ENCODE results near the gene CADM1.
A peak's percentile ranks its signal among the peaks of the same experiment; 100 is the strongest.

The CADM1 gene

DNA sequence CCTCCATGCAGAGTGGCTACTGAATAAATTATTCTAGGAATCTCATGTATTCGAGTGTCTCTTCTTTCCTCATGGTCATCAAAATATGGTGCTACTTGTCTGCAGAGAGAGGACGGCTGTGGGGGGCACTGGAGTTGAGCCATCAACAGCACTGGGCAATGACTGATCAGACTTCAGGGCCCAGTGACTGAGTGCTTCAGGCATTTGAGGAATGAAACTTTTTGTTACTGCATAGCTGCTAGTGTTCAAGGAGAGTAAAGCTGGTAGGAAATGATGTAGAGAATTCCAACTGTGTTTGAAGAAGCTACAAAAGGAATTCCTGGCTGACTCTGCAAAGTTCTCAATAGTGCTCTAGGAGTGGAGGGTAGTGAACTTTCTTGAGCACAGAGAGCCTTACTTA lies 277.7 kb downstream of the CADM1 start:
- DNase-seq: peak; percentile 92

DNA sequence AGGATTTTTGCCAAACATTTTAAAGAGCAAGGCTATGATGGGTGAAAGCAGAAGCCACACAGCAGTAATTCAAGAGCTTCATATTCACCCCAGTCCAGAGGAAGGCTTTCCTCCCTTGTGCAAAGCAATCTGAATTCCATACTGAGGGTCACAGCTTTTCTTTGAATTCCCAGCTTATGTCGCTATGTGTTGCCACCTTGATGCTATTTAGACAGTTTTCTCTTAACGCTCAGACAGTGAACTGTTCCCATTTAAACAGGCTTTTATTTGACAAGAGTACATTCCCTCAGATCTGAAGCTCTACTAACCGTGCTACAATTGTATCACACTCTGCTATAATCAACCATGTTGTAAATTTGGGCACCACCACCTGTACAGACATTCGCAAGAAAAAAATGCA lies 279.7 kb downstream of the CADM1 start:
- DNase-seq: no peak

DNA sequence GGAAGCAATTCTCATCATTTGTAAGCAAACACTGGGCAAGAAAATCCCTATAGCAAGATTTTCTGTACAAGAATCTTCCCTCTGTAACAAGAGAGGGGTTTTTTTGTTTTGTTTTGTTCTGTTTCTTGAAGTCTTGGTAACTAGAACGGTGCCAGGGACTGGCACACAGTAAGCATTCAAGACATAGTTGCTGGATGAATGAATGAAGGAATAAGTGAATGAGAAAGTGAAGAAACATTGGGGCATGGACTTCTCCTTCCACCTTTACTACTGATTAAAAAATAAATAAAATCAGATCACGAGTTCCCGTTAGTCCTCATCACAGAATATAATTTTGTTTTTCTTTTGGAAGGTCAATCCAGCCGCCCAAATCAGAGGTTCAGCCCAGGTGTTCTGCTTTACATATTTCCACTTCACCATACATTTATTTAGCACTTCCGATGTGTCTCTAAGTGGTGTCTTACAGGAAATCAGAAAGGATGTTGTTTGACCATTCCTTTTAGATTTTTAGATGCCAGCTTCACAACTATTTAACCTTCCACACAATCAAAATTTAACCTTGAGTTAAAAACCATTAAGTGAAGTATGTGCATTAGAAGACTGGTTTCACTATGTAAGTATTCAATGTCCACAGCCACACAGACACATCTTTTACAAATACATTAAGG lies 281.2 kb downstream of the CADM1 start:
- DNase-seq: no peak

DNA sequence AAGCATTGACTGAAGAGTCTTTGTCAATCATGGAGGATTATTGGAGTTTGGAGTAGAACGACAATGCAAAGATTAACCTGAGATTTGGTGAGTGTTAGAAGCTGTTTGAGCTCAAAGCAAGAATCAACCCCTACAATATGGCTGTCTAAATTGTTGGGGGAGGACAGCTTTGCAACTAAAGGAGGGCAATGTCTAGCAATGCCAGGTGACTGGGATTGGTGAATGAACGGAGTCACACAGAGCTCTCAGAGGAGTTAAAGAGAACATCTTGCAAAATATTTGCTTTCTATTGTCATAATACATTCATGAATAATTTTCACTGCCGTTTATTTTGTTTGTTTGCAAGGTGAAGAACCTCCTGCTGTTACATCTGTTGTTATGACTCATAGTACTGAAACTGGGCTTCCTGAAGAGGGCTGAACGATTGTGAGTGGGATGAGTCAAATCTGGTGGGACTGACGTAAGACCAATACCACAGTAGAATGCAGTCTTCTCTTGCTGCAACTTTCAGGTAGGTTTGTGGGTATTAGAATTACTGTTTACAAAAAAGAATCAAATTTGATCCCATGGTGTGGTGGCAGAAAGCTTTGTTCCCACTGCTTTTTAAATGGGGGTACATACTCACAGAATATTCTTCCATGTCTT lies 281.9 kb downstream of the CADM1 start:
- DNase-seq: peak; percentile 91

DNA sequence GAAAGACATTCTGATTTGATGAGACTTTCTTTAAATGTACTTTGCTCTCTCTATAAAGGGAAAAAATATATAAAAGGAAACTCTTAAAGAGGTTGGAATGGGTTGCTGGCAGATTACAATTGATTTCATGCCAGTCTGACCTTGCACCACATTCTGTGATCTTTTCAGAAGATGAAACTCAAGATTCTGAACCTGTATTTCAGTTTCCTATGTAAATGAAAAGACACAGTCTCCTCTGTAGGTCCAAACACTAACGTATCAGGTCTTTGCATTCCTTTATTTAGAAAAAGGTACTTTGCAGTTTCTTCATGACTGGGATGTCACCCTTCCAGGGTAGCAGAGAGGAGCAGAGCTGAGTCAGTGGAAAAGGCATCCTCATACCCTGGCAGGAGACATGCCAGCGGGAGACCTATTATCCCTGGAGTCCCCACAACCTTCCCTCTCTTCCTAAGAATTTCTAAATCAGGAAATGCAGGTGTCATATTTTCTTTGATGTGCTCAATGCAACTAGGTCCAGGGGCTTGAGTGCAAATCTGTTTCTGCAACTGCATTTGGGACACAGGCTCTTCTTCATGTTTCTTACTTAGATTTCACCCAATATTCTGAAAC lies 282.6 kb downstream of the CADM1 start:
- DNase-seq: no peak

DNA sequence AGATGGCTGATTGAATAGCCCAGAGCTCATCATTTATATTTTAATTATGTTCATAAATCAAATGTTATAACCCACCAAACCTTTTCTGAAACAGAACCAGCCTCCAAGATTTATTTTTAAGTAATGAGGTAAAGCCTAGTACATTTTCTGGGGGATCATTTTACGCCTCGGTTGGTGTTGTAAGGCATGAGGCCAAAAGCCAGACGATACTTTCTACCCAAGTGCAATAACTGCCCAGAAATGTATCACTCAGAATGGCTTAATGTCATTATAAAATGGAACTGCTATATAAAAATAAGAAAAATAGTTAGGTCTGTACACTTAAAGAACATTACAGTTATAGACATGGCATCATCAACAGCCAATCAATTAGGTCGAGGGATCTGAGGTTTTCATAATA lies 283.3 kb downstream of the CADM1 start:
- no peak for DNase-seq

DNA sequence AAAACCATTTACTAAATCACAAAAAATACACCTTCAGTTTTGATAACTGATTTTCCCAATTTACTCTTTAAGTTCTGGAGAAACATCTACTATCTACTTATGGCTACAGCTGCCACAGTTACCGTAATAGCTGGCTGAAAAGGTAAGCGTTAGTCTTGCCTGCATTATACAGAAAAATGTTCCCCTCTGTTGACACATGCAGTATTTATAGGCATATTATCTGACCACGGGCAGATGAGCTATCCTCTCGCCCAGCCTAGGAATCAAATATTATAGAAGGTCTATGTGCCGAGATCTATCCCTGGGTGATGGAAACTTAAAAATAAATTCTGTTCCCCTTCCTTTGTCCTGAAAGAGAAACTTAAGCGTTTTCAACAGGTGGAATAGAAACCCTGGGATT lies 283.8 kb downstream of the CADM1 start:
- no peak for DNase-seq

DNA sequence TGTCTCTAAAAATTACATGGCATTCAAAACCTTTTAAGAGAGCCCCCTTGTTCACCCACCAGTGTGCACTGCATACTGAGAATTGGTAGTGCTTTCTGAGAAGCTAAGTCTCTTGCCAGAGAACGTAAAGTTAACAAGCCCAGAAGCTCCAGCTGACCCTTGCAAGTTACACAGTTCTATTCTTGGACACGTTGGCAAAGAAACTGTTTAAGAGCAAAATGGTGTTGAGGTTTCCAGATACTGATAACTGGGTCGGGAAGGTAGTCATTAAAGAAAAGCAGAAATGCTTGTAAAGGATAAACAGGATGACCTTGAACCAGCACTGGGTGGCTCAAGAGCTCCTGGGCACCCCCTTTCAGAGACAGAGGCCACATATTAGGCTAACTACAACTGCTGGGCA lies 284.8 kb downstream of the CADM1 start:
- DNase-seq: no peak

DNA sequence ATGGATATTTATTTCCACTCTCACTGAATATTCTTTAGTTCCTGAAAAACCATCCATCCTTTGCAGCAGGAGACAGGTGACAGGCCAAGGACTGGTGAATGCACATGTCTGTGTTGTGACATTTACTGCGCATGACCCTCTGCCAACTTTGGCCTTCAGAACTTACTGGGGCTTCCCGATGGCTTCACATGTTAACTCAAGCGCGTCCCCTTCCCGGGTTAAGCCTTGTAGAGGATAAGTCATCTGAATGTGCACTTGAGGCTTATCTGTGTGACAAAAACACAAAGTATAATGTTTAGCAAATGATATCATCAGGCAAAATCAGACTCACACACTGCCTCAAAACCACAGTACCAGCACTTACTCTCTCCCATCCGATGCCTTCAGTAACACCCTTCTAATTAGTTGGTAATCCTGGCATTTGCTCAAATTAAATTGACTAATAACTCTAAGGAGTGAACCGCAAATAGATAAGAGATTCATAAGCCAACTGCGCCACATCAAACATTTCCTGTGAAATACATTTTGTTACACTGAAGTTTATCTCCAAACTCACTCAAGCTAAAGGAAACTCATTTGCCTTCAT lies 286.4 kb downstream of the CADM1 start:
- no peak for DNase-seq

DNA sequence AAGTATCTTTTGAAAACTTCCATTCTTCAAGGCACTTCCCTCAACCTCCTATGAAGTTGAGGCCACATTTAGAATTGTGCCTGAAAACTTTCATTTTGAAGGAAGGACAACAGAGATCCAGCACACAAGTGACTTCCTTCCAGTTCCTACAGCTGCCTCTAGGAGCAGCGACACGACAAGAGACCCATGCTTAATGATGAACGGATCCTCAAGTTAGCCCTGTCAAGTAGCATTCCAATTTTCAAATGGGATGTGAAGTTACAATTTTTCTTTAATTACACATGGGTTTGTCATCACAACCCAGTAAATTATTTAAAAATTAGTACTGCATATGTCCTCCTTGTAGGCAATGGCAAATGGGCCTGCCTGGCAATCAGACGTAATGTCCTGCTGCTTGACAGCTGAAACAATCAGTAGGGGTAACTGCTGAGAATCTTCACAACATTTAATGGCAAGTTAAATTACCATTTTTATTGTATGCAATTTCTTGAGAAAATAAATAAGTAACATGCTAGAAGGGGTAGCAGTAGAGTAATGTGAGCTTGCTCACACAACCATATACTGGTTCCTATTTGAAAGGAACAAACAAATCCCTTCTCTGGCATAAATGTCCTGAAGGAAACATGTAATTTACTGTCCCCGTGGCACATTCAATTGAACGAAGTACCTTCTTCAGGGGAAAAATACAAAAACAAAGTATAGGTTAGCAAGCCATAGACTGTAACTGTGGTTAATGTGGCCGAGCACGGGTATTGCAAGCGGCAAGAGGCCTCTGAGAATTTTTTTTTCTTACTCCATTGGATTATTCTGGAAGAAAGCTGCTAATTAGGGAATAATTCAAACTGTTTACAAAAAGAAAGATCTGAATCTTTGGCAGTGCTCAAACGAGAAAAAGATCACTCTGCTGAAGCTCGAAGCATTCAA lies 288.3 kb downstream of the CADM1 start:
- DNase-seq: no peak

DNA sequence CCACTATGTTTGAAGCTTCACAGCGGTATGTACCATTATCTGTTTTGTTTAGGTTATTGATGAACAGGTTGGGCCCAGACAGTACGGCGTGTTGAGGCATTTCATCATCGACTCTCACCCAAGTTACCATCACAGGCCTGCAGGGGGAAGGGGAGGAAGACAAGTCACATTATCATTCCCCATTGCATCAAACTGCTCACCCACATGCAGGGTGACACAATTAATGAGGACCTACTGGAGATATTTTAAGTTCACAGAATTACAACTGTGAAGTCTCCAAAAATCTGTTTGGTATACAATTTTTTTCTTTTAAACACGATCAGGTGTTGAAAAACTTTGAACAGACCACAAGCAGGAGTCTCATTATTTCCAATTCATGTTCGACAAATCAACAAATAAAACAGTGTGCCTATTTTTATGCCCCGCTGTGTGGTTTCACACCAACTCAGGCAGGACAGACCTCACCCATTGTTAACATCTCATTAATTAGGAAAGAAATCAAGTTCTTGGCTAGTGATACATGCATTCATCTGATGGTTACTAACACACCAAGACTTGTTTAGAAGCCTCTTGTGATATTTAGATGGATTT lies 289.5 kb downstream of the CADM1 start:
- no peak for DNase-seq

DNA sequence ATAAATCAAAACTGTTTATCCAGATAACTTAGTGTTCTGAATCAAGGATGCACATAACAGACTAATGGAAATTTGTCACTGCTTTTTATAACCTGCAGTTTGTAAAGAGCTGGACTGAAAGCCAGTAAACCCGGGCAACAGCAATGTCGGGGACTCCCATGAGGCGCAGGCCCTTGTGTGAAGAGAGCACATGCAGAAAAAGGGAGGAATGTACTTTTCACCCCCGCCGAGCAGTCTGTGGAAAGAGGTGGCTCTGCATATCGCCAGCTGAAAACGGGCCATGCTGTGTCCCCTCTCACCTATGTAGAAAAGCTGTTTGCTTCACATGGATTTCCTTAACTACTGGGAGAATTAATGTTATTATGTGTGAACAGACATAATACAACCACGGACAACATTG lies 291.2 kb downstream of the CADM1 start:
- DNase-seq: no peak

DNA sequence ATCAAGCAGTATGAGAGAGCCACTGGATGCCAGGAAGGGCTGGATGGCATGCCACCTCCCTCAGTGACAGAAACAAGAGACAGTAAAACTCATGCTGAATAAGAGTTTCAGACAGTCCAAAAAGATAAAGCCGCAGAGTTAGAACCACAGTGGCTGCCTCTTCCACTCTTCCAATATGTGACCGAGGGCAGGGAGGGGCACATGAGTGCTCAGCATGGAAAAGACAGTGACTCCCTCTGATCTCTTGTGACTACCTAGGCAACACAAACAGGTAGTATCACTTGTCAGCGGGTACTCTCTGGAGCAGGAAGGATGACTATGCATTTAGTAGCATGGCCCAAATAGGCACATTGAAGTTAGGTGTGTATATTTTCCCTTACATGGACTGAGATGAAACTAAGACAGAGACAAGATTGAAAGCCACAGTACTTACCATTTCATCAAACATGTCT lies 295.4 kb downstream of the CADM1 start:
- no peak for DNase-seq

DNA sequence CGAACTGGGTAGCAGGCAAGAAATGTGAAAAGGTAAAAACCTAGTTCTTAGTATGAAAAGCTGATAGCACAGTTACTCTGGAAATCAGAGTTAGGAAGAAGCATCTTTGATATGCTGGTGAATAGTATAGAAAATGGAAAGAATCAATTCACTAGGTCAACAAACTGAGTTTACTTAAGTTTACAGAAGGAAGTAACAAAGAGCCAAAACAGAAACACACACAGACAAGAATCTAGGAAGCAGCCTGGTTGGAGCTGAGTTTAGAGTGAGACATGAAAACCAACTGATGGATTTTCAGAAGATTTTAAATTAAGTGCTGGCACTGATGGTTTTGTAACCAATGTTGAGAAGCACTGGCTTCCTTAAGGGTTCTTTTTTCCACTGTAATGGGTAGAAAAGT lies 296.3 kb downstream of the CADM1 start:
- no peak for DNase-seq

DNA sequence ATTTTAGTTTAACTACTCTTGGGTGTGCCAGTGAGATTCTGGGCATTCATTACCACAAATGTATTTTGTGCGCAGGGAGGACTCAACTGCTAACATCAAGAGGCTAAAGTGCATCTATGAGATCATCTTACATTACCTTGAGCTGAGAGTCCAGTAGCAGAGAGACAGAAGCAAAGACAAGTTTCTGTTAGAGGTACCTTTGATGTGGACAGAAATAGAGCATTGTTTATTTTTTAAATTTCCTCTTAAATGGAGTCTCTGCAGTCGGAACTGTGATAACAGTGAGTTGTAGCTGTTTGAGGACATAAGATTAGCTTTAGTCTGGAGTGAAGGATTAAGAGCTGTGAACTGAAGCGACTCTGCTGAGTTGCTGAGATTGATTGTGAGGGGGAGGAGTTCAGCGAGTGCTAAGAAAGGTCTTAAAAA lies 297.0 kb downstream of the CADM1 start:
- no peak for DNase-seq

DNA sequence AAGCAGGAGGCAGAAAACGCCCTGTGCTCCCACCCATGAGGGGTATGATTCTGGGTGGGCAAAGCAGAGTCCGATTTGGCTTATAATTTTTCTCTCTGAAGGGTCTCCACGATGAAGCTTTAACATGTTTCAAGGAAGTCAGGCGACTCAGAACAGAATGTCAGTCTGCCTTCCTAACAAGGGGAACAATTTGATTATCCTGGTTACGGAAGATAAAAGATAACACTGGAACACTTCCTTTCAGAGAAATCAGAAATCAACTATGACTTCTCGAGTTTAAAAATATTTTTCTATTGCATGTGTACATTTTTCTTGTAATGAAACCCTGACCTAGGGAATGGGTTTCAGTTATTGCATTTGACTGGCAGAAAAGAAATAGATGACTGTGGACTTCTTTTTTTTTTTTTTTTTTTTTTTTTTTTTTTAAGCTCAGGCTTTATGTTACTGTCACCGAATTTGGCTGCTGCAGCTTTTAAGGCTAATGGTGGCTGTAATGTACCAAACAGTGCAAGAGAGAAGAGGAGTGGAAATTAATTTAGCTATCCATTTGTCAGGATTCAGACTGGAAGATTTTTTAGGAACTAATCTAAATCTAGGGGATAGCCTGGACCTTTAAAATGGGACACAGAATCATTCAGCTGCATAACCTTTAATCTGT lies 297.7 kb downstream of the CADM1 start:
- DNase-seq: no peak

DNA sequence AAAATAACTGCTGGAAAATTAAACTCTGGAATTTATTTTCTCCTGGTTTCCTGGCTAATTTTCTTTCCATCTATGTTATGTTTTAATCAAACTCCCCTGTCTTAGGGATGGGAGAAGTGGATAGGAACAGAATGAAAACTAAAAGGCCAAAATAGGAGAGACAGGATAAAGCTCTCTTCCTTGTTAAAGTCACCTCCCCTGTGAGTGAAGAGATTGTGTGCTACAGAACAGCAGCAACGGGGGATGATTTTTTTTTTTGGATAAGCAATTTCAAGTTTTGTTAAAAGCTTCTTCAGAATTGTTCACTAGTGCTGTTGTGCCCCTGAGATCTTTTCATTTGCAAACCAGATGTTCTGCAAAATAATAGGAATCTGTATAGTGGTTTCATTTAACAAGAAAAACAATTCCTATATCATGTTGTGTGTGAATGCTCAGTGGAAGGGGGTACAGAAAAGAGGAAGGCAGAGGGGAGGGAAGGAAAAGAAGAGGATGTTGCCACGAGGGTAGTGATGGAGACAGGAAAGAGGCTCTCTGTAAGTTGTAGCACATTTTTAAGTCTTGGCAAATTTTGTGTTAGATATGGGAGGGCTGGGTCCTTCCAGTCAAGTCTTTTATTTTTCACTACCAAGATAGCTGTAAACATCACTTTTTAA lies 301.2 kb downstream of the CADM1 start:
- DNase-seq: no peak

DNA sequence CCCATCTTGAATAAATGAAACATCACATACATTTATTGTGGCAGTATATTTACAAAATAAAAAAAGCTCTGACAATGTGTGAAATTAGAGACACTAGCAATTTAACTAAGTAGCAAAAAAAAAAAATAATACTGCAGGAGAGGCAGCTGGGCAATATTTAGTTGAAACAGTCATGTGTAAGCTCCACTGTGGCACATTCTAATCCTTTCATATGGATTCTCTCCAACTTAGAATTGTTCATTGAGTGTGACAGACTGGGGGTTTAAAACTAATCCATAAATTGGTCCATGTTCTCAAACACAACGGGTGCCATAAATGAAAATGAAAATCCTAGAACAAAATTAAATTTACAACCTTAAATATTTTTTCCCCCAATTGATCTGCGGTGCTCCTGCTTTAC lies 302.1 kb downstream of the CADM1 start:
- no peak for DNase-seq

DNA sequence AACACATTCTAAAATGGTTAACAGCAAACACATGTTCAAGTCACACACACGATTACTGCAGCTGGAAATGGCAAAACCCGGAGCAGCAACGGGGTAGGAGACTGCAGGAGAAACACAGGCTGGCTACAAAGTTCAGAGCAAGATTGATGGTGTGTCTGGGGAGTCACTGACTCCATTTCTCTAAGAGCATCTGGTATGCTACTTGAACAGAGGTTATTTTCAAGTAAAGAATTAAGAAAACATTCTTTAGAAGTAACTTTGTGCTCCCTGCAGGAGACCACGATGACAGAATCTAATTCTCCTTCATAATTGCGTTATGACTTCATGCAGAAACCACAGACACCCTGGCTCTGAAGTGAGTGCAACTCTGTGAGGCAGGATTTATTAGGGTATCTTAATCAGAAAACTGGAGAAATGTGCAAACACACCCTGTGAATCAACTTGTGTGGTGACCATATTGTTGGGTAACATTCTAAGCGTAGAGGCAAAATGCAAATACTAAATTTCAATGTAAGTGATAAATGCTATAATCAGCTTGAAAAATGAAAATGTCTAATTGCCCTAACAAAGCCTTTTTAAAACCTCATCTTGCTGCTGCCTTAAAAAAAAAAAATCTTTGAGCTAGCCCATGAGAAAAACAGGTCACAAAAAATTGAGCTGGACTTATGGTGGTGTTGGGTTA lies 303.0 kb downstream of the CADM1 start:
- DNase-seq: peak; percentile 99

DNA sequence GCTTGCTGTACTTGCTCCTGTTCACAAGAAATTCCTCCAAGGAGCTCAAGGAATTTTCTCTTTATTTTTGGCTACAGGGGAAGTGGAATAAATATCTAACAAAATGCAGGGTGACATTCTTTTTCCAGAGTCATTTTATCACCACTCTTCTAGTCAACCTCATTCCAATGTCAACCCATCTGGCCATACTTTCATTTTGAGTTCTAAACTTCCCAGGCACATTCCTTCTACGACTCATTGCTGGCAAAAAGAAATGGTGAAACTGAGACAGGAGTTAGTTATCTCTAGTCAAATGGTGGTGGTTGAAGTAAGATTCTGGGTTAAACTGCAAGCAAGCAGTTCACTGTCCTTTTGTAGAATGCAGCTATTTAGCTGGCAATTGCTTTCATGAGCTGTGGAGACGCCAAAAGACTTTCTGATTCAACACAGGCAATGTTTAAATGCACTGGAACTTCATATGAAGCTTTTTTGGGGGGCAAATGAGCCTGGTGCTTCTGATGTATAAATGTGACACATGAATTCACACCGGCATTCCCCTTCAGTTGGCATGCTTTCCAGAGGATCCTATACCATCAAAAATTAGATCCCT lies 304.6 kb downstream of the CADM1 start:
- peak; percentile 79 for DNase-seq
